ENCODE data around the gene EDEM2.

DNA sequence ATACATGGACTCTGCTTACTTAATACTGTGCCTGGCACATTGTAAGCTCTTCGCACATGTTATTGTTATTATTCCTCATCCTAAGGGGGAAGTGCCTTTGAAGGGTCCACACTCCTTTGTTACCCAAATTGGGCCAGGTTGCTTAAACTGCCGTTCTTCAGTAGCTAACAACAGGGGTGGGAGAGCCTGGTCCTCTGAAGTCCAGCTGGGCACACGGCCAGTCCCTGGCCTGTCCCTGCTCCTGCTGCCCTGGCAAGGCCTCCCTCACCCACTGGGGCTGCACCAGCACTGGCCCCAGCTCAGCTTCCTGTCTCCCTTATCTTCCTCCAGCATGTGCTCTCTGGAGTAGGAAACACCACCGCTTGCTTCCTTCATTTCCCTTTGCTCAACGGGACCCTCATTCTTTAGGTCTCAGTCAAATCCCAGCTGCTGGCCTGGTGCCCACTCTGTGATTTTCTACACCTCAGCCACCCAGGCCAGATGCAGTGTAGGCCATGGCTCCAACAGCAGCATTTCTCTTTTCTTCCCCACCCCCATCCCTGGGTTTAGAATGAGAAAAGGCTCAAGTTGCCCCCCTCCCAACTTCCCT, 19.2 kb upstream of the EDEM2 start:
- no peak for TF ChIP-seq CTCF (IDR thresholded peaks at IDR 0.05 in 2 of 3, conservative IDR thresholded peaks at IDR 0.05 in 1 of 3; ENCODE audit: borderline replicate concordance in 1 of 3, insufficient read depth in 1 of 3, low read depth in 2 of 3, low read length in 2 of 3)
- no peak for TF ChIP-seq POLR2A (IDR thresholded peaks at IDR 0.05; ENCODE audit: borderline replicate concordance, extremely low read depth, insufficient read depth, insufficient read length)
- TF ChIP-seq POLR2AphosphoS5 (IDR thresholded peaks at IDR 0.05; ENCODE audit: low read depth, low read length): no peak
- TF ChIP-seq EZH2phosphoT487 (IDR thresholded peaks at IDR 0.05; ENCODE audit: borderline replicate concordance): no peak
- TF ChIP-seq EZH2 (IDR thresholded peaks at IDR 0.05): no peak
- no peak for TF ChIP-seq JUND (IDR thresholded peaks at IDR 0.05)
- no peak for TF ChIP-seq SRF (IDR thresholded peaks at IDR 0.05; ENCODE audit: low read depth)
- no peak for TF ChIP-seq EGR1 (IDR thresholded peaks at IDR 0.05; ENCODE audit: low read depth)
- TF ChIP-seq ELF1 (IDR thresholded peaks at IDR 0.05; ENCODE audit: borderline replicate concordance, low read depth): no peak
- TF ChIP-seq SIN3A (IDR thresholded peaks at IDR 0.05; ENCODE audit: low read depth): no peak
- TF ChIP-seq REST (IDR thresholded peaks at IDR 0.05; ENCODE audit: low read depth): no peak
- TF ChIP-seq TCF7L2 (IDR thresholded peaks at IDR 0.05; ENCODE audit: borderline replicate concordance, extremely low read depth, insufficient read depth, insufficient read length): no peak

Measured in HCT116 (cell line).